GM18868 (cell line): ENCODE data around the gene NR3C2.

Experiments used
- ATAC-seq: cut with Tn5 transposase; IDR thresholded peaks from one replicate; pipeline ENCODE4 v1.9.1; 2021; ENCODE audit warnings: mild to moderate bottlenecking, moderate library complexity; ENCODE audit not compliant: unreplicated experiment

Gene NR3C2

GRCh38 chr4:148118179-148118578, 324.0 kb downstream of the NR3C2 start:
- ATAC-seq = no peak

DNA sequence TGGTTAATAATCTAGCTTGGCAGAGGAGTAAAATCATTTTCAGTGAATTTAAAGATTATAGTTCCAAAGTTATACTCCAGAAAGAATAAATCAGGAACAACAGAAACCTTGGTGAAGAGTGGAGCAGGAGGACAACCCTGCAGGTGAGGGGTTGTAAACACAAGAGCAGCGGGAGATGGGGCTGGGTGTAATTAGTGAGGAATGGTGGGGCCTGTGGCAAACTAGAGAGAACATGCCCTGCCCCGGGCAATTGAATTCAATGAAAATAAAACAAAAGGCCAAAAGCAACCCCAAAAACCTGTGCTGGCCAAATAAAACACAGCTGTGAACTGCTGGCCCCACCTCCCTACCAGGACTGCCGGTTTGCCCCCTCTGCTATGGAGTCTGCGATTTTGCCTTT, 325.2 kb downstream of the NR3C2 start:
- no peak for ATAC-seq

- no peak for ATAC-seq
Observed at GRCh38 chr4:148116264-148116663, 325.9 kb downstream of the NR3C2 start.

DNA sequence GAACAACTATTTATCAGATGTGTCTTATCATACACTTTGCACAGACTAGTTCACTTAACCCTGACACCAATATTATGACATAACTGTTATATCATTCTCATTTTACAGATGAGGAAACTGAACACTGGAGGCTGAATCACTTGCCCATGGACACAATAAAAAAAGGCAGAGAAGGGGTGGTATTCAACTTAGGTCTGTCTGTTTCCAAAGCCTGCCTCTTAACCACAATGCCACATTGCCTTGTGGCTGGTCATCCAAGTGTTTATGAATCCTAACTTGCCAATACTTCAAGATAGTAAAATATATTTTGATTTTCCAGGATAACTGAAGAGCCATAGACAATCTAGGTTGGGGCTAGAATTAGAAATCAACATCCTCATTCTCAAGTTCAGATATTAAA, 327.8 kb downstream of the NR3C2 start:
- ATAC-seq = no peak

DNA sequence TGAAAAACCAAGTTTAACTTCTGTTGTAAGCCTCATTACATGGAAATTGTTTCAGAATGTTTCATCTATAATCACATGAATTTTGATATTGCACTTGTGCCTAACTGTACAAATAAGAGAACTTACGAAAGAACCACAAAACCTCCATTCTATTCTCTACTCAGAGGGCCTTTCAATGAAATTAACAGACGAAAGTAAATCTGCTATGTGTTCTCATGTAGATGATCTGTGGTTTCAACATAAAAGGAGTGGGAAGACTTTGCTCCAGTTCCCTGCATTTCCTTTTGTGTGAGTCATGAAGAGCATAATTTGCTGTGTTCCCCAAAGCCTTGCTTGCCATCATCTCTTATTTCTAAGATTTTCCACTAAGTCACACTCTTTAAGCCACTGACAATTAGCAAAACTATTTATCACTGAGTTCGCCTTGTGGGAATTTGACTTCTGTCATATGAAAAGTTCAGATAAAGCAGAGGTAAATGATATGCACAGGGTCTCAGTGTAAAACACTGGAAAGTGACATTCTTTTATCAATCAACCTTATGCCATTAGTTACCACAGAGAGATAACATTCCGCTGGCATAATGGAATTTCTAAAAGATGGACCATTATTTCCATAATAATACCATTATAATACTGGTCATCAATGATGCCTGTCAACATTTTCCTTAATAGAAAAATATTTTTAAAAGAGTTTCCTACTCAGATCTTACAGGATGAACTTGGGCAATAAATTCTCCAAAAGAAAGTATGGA, 329.8 kb downstream of the NR3C2 start:
- no peak for ATAC-seq

DNA sequence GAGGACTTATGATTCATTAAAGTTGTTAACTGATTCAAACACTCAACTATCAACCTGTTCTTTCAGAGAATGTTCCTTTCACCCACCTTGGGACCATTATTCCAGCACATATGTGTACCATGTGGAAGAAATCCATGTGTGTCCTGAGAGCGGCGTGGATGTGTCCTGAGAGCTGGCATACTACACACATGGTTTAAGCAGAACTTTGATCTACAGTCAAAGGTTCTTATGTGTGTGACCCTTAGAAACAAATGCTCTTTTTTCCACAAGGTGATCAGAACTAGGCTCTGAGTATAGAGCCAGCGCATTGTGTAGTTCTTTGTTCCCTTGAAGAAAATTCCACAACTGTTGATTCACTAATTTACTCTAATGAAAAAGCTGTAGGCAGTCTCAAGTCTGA, 332.0 kb downstream of the NR3C2 start:
- ATAC-seq = no peak

DNA sequence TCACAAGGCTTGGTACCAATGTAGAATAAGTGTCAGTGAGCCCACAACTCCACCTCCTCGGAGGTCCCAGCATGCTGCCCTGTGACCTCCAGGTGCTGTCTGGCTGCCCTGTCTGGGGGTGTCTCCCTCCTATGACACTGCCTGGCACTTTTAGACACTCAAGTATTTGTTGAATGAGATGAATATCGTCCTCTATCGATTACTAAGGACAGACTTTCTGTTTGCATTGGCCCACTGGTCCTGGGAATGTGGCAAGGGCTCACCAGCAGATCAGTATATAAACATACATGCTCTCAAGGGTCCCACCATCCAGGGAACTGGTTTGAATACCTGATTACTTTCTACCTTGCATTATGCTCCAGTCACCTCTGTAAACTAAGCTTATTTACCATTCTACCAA, 333.0 kb downstream of the NR3C2 start:
- ATAC-seq = no peak

GRCh38 chr4:148108766-148109165, 333.4 kb downstream of the NR3C2 start:
- no peak for ATAC-seq

GRCh38 chr4:148103597-148104355, 338.4 kb downstream of the NR3C2 start:
- ATAC-seq = no peak

- ATAC-seq = no peak
Observed at GRCh38 chr4:148101790-148102189, 340.4 kb downstream of the NR3C2 start.

- ATAC-seq = no peak
Observed at GRCh38 chr4:148101235-148101634, 341.0 kb downstream of the NR3C2 start.

GRCh38 chr4:148097801-148098200, 344.4 kb downstream of the NR3C2 start:
- ATAC-seq = no peak

DNA sequence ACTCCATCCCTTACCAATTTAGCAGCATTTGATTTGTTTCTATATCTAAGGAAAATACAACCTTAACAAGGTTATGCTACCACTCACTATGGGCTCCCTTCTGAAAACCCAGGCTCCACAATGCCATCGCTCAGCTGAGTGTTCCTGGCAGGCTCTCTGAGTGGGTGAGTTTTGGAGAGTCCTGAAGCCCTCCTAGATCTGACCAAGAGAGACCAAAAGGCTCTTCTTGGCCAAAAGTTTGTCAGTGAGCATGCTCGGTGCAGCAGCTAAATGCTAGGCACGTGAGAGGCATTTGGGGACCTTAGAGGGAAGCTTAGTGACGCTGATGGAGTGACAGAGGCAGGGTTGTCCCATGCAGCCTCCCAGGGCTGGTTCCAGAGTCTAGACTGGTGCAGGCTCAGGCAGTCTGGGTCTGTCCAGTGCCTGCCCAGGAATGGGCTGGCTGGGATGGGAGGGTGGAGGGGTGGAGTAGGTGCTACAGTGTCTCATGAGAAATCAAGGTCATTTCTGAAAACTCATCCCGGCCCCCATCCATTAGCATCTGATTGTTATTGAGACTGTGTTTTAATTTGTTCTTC, 346.8 kb downstream of the NR3C2 start:
- no peak for ATAC-seq

- no peak for ATAC-seq
Observed at GRCh38 chr4:148094149-148094548, 348.1 kb downstream of the NR3C2 start.

DNA sequence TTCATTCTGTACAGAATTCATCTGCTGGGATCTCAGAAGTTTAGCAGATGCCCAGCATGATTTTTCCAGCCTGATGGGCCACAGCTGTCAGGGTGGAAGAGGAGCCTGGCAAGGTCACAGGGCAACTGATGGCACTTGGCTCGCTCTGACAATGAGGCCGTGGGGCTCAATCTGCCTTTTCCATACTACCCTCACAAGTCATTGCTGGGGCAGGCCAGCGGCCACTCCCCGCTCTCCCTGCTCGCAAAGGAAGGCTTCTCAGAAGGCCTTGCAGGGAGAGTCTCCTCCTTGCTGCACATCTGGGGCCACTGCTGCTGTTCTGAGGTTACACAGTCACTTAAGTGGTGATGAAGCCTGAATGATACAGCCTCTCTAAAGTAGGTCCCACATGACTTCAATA, 349.1 kb downstream of the NR3C2 start:
- ATAC-seq = no peak

GRCh38 chr4:148092316-148093014, 349.7 kb downstream of the NR3C2 start:
- no peak for ATAC-seq

- ATAC-seq = no peak
Observed at GRCh38 chr4:148091896-148092295, 350.3 kb downstream of the NR3C2 start.

DNA sequence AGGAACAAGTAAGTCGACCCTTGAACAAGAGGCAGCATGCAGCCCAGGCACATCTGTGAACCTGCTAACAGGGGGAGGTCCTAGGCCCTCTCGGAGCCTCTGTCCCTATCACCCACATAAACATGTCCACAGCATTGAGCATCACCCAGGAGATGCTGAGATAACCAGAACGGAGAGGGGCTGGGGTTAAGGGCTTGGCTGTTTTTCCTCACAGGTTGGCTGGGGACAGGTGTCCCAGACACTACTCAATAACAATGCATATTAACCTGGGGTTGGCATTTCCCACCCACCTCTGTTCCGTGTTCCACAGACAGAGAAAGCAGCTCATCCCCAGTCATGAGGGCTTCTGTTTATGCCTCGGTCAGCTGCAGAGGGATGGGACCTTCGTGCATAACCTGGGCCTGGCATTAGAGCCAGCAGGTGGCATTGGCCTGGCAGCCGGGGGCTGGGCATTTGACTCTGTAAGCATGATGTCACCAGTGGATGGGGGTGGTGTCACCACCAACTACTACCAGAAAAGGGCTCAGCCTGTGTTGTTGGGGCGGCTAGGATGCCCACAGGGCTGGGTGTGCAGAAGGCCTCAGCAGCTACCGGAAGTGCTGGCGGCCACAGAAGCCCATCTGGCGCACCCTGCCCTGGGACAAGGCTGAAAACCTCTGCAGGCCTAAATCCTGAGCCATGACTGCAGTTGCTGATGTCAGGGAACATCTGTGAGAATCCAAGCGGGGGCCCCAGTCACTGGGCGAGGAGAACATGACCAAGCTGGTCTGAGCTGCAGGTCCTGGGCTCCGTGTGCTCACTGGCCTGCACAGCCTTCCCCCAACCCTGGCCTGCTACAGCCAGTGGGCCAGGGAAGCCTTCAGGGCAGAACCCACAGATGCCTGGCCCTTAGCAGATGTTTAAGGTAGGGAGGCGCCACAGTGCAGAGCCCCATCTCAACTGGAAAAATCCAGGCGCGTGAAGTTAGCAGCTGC, 351.4 kb downstream of the NR3C2 start:
- ATAC-seq = no peak

DNA sequence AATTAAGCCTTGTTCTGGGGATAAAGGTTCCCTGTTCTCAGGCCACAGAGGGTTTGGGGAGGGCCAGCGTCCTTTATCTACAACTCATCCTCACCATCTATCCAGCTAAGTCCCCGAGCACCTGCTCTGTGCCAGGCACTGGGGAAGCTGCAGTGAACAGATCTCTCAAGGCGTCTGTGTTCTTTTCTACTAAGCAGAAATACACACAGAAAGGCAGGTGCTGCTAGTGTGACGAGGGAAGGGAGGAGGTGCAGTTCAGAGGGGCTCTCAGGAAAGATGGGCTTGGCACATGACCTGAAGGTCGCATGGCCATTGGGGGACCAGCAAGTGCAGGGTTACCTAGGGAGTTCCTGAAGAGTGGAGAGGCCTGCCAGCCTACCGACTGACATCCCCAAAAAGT, 352.2 kb downstream of the NR3C2 start:
- no peak for ATAC-seq

- no peak for ATAC-seq
Observed at GRCh38 chr4:148089624-148090023, 352.6 kb downstream of the NR3C2 start.
